Measurements from ENCODE around the gene CLTC. TPM values are rescaled to one million over a fixed set of nuclear protein-coding genes. Genes with fewer than 3 reads are reported as not detected.
A peak's percentile ranks its signal among the peaks of the same experiment; 100 is the strongest.
"Not testable (repeated sequence)": the region's sequence is repeated elsewhere in the genome, so short reads cannot be mapped to it uniquely, and the experiment has no call there.

Gene CLTC
- total and polyA plus RNA-seq, 4 donors: 274 to 600 (median 318) TPM

DNA sequence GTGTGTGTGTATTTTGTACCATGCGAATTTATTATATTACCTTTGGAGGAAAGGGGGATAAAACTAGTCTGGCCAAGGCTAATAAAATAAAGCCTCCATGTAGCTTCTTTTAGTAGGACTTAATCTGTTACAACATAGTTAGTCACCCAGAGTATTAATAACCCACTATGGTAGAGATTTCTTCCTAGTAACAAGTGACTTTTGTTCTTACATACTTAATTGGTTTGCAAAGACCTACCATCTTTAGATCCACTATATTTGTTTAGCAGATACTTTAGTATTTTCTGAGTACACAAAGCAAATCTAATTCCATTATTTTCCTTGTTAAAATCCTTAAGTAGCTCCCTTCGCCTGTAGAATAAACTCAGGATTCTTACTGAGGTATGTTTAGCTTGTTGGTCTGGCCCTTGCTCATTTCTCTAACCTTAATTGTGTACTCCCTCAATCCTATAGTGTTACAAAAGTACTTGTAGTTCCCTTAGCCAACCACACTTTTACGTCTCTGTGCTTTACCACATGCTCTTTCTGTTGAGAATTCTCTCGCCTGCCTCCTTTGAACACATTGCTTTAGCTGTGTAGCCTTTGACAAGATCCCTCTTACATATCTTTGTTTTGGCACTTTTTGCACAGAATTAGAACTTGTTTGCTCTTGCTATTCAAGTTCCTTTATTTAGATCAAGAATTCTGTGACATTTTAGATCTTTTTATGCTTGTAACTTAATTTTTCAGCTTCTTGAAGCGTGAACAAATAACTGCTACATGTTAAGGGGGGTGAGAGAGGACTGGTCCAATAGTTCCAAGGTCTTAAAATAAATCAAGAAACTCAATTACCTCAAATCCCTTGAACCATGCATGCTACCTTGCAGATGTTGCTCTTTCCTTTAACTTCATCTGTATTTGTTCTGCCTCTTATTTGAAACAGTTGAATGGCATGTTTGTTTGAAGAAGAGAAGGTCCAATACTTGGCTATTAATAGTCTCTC lies 23.8 kb downstream of the CLTC start:
- H3K27me3 ChIP-seq (ENCODE audit: control insufficient read depth, insufficient read depth, low read length): no peaks in the 10 kb centered on the region
- H3K27ac ChIP-seq (ENCODE audit: low read depth, low read length): no peak overlapping the region
- peak in 1 of 6 donors; percentile 11 for DNase-seq (ENCODE audit: low read depth in 4 of 6, low spot score in 6 of 6)
- 52% methylated on average over 2 of the region's 5 CpGs for WGBS (ENCODE audit: insufficient coverage)
- H3K4me1 ChIP-seq (ENCODE audit: control insufficient read depth, insufficient read depth, low read length): no peaks in the 10 kb centered on the region
- H3K4me3 ChIP-seq (ENCODE audit: low read depth, low read length): no peak overlapping the region
- no peaks in the 10 kb centered on the region for H3K9me3 ChIP-seq (ENCODE audit: control insufficient read depth, insufficient read depth, low read length)
- peaks cover 5% of the 10 kb centered on the region for H3K36me3 ChIP-seq (ENCODE audit: control insufficient read depth, insufficient read depth, low read length)

DNA sequence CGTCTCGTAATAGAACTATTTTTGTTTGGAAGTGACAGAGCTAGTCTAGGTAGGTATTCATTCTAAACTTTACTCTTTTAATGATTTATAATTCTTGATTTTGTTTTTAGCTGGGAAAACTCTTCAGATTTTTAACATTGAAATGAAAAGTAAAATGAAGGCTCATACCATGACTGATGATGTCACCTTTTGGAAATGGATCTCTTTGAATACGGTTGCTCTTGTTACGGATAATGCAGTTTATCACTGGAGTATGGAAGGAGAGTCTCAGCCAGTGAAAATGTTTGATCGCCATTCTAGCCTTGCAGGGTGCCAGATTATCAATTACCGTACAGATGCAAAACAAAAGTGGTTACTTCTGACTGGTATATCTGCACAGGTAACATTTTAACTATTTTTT lies 27.6 kb downstream of the CLTC start:
- H3K9me3 ChIP-seq (ENCODE audit: control insufficient read depth, insufficient read depth, low read length): peaks cover 6% of the 10 kb centered on the region
- no peak overlapping the region for H3K27ac ChIP-seq (ENCODE audit: low read depth, low read length)
- peaks cover 13% of the 10 kb centered on the region for H3K36me3 ChIP-seq (ENCODE audit: control insufficient read depth, insufficient read depth, low read length)
- H3K4me1 ChIP-seq (ENCODE audit: control insufficient read depth, insufficient read depth, low read length): no peaks in the 10 kb centered on the region
- no peaks in the 10 kb centered on the region for H3K27me3 ChIP-seq (ENCODE audit: control insufficient read depth, insufficient read depth, low read length)
- H3K4me3 ChIP-seq (ENCODE audit: low read depth, low read length): no peak overlapping the region
- DNase-seq (ENCODE audit: low read depth in 4 of 6, low spot score in 6 of 6): no peak
- WGBS (ENCODE audit: insufficient coverage): 90% methylated on average over 3 of the region's 6 CpGs

DNA sequence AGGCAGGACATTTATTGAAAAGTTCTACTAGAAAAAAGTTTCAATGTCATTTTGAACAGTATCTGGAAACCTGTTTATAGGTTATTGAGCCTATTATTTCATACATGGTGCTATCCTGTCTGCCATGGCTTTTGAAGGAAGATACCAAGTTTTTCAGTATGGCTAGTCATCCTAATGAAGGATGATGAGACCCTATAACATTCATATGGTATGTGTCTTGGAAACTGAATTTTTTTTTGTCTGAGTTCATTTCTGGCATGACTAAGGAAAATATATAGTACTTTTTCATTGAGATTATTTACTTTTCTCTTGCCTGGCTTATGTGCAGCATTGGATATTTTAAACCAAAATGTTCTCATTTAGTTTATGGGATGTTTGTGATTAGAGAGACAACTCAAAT lies 30.2 kb downstream of the CLTC start:
- no peaks in the 10 kb centered on the region for H3K27me3 ChIP-seq (ENCODE audit: control insufficient read depth, insufficient read depth, low read length)
- H3K4me1 ChIP-seq (ENCODE audit: control insufficient read depth, insufficient read depth, low read length): no peaks in the 10 kb centered on the region
- no peak for DNase-seq (ENCODE audit: low read depth in 4 of 6, low spot score in 6 of 6)
- no peak overlapping the region for H3K4me3 ChIP-seq (ENCODE audit: low read depth, low read length)
- H3K27ac ChIP-seq (ENCODE audit: low read depth, low read length): no peak overlapping the region
- peaks cover 8% of the 10 kb centered on the region for H3K9me3 ChIP-seq (ENCODE audit: control insufficient read depth, insufficient read depth, low read length)
- H3K36me3 ChIP-seq (ENCODE audit: control insufficient read depth, insufficient read depth, low read length): peaks cover 24% of the 10 kb centered on the region

DNA sequence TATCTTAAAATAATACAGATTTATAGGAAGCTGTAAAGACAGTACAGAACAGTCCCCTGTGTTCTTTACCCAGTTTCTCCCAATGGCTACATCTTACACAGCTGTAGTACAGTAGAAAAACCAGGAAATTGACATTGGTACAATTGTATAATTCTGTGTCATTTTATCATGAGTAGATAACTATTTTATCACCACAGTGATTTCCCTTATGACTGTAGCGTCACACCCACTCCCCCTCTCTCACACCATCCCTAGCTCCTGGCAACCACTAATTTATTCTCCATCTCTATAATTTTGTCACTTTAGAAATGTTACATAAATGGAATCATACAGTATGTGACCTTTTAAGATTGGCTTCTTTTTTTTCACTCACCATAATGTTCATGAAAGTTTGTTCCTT lies 30.9 kb downstream of the CLTC start:
- DNase-seq (ENCODE audit: low read depth in 4 of 6, low spot score in 6 of 6): no peak
- Histone ChIP-seq H3K36me3 (ENCODE audit: control insufficient read depth, insufficient read depth, low read length) (peaks cover 24% of the 10 kb centered on the region), H3K9me3 (ENCODE audit: control insufficient read depth, insufficient read depth, low read length) (peaks cover 8% of the 10 kb centered on the region), H3K4me3 (ENCODE audit: low read depth, low read length) (no peak overlapping the region), H3K27ac (ENCODE audit: low read depth, low read length) (no peak overlapping the region), H3K4me1 (ENCODE audit: control insufficient read depth, insufficient read depth, low read length) (no peaks in the 10 kb centered on the region), H3K27me3 (ENCODE audit: control insufficient read depth, insufficient read depth, low read length) (no peaks in the 10 kb centered on the region)
- WGBS (ENCODE audit: insufficient coverage): no CpG with 5 or more reads among the region's 1 CpG

DNA sequence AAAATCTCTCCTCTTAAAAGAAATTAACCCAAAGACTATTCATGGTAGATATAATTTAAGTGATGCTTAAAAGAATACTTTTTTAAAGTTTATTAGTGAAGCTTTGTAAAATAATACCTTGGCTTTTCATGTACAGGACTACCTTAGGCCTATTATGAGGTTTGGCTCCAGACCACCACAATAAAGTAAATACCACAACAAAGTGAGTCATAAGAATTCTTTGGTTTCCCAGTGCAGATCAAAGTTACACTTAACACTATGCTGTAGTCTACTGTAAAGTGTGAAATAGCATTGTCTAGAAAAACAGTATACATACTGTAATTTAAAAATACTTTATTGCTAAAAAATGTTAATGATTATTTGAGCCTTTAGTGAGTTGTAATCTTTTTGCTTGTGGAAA lies 31.7 kb downstream of the CLTC start:
- Histone ChIP-seq H3K4me3 (ENCODE audit: low read depth, low read length) (no peak overlapping the region), H3K36me3 (ENCODE audit: control insufficient read depth, insufficient read depth, low read length) (peaks cover 24% of the 10 kb centered on the region), H3K27ac (ENCODE audit: low read depth, low read length) (no peak overlapping the region), H3K4me1 (ENCODE audit: control insufficient read depth, insufficient read depth, low read length) (no peaks in the 10 kb centered on the region), H3K27me3 (ENCODE audit: control insufficient read depth, insufficient read depth, low read length) (no peaks in the 10 kb centered on the region), H3K9me3 (ENCODE audit: control insufficient read depth, insufficient read depth, low read length) (peaks cover 8% of the 10 kb centered on the region)
- no peak for DNase-seq (ENCODE audit: low read depth in 4 of 6, low spot score in 6 of 6)

DNA sequence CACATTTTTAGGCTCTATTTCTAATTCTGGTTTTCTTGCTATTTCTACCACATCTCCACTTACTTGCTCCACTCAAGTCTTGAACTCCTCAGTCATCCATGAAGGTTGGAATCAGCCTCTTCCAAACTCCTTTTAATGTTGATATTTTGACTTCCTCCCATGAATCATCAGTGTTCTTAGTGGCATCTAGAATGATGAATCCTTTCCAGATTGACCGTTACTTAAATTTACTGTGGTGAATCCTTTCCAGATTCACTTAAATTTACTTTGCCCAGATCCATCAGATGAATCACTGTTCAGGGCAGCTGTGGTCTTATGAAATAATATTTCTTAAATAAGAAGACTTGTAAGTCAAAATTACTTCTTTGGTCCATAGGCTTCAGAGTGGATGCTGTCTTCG lies 32.4 kb downstream of the CLTC start:
- DNase-seq (ENCODE audit: low read depth in 4 of 6, low spot score in 6 of 6): no peak
- H3K36me3 ChIP-seq (ENCODE audit: control insufficient read depth, insufficient read depth, low read length): peaks cover 30% of the 10 kb centered on the region
- no peak overlapping the region for H3K27ac ChIP-seq (ENCODE audit: low read depth, low read length)
- H3K9me3 ChIP-seq (ENCODE audit: control insufficient read depth, insufficient read depth, low read length): peaks cover 8% of the 10 kb centered on the region
- no CpG with 5 or more reads among the region's 2 CpGs for WGBS (ENCODE audit: insufficient coverage)
- H3K4me3 ChIP-seq (ENCODE audit: low read depth, low read length): no peak overlapping the region
- H3K4me1 ChIP-seq (ENCODE audit: control insufficient read depth, insufficient read depth, low read length): no peaks in the 10 kb centered on the region
- no peaks in the 10 kb centered on the region for H3K27me3 ChIP-seq (ENCODE audit: control insufficient read depth, insufficient read depth, low read length)

DNA sequence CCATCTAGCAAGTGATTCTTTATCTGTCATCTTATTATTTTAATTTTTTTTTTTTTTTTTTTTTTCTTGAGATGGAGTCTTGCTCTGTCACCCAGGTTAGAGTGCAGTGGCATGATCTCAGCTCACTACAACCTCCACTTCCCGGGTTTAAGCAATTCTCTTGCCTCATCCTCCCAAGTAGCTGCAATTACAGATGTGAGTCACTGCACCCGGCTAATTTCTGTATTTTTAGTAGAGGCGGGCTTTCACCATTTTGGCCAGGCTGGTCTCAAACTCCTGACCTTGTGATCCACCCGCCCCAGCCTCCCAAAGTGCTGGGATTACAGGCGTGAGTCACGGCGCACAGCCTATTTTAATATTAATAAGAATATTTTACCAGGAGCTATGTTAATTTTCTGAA lies 36.9 kb downstream of the CLTC start:
- not testable (repeated sequence) for H3K4me3 ChIP-seq (ENCODE audit: low read depth, low read length); H3K27ac ChIP-seq (ENCODE audit: low read depth, low read length); H3K27me3 ChIP-seq (ENCODE audit: control insufficient read depth, insufficient read depth, low read length); DNase-seq (ENCODE audit: low read depth in 4 of 6, low spot score in 6 of 6); H3K9me3 ChIP-seq (ENCODE audit: control insufficient read depth, insufficient read depth, low read length); H3K4me1 ChIP-seq (ENCODE audit: control insufficient read depth, insufficient read depth, low read length)
- H3K36me3 ChIP-seq (ENCODE audit: control insufficient read depth, insufficient read depth, low read length): peaks cover 30% of the 10 kb centered on the region
- whole genome bisulfite sequencing (ENCODE audit: insufficient coverage): no CpG with 5 or more reads among the region's 7 CpGs

DNA sequence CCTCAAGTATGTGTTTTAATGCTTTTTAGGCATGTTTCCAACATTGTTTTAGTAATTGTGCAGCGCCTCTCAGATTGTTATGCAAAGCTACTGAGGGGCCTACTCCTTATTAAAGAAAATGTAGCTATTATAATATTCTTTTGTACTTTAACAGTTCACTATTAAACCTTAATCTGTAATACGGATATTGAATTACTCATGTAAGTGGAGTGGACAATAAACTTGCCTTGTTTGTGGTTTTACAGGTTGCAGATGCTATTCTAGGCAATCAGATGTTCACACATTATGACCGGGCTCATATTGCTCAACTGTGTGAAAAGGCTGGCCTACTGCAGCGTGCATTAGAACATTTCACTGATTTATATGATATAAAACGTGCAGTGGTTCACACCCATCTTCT lies 46.5 kb downstream of the CLTC start:
- peaks cover 26% of the 10 kb centered on the region for H3K36me3 ChIP-seq (ENCODE audit: control insufficient read depth, insufficient read depth, low read length)
- no CpG with 5 or more reads among the region's 5 CpGs for WGBS (ENCODE audit: insufficient coverage)
- H3K9me3 ChIP-seq (ENCODE audit: control insufficient read depth, insufficient read depth, low read length): no peaks in the 10 kb centered on the region
- no peak for DNase-seq (ENCODE audit: low read depth in 4 of 6, low spot score in 6 of 6)
- H3K4me3 ChIP-seq (ENCODE audit: low read depth, low read length): no peak overlapping the region
- H3K4me1 ChIP-seq (ENCODE audit: control insufficient read depth, insufficient read depth, low read length): no peaks in the 10 kb centered on the region
- no peak overlapping the region for H3K27ac ChIP-seq (ENCODE audit: low read depth, low read length)
- H3K27me3 ChIP-seq (ENCODE audit: control insufficient read depth, insufficient read depth, low read length): no peaks in the 10 kb centered on the region

DNA sequence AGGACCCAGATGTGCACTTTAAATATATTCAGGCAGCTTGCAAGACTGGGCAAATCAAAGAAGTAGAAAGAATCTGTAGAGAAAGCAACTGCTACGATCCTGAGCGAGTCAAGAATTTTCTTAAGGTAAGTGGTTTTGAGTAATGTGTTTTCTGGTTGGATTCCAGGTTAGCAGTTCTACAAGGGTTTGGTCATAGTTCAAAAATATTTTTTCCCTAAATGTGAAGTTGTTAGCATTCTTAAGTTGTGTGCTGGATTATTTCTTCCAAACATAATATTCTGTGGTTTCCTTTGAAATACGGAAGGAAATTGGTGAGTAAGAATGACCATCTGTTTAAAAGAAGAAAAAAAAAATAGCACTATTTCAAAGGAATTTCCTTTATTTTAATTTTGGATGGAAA lies 49.1 kb downstream of the CLTC start:
- H3K36me3 ChIP-seq (ENCODE audit: control insufficient read depth, insufficient read depth, low read length): peaks cover 18% of the 10 kb centered on the region
- WGBS (ENCODE audit: insufficient coverage): no CpG with 5 or more reads among the region's 3 CpGs
- H3K4me1 ChIP-seq (ENCODE audit: control insufficient read depth, insufficient read depth, low read length): no peaks in the 10 kb centered on the region
- H3K27ac ChIP-seq (ENCODE audit: low read depth, low read length): no peak overlapping the region
- no peaks in the 10 kb centered on the region for H3K27me3 ChIP-seq (ENCODE audit: control insufficient read depth, insufficient read depth, low read length)
- H3K4me3 ChIP-seq (ENCODE audit: low read depth, low read length): no peak overlapping the region
- no peaks in the 10 kb centered on the region for H3K9me3 ChIP-seq (ENCODE audit: control insufficient read depth, insufficient read depth, low read length)
- DNase-seq (ENCODE audit: low read depth in 4 of 6, low spot score in 6 of 6): no peak

DNA sequence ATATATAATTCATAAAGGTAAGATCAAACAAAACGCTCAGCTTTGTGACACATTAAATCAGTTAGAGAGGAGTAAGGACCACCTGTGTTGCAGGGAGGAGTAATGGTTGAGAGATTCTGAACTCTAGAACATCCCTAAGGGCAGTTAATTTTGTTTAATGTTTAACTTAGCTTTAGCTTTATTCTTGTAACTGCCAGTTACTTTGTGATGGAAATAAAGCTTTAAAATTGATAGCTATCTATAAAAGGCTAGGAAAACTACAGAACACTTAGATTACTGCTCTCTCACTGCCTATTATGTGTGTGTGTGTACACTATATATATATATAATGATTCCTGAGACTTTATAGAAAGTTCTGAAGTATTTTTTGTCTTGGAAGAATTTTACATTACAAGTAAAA lies 49.7 kb downstream of the CLTC start:
- Histone ChIP-seq H3K27ac (ENCODE audit: low read depth, low read length) (no peak overlapping the region), H3K9me3 (ENCODE audit: control insufficient read depth, insufficient read depth, low read length) (no peaks in the 10 kb centered on the region), H3K4me3 (ENCODE audit: low read depth, low read length) (no peak overlapping the region), H3K27me3 (ENCODE audit: control insufficient read depth, insufficient read depth, low read length) (no peaks in the 10 kb centered on the region), H3K36me3 (ENCODE audit: control insufficient read depth, insufficient read depth, low read length) (peaks cover 16% of the 10 kb centered on the region), H3K4me1 (ENCODE audit: control insufficient read depth, insufficient read depth, low read length) (no peaks in the 10 kb centered on the region)
- WGBS (ENCODE audit: insufficient coverage): no CpG with 5 or more reads among the region's 1 CpG
- DNase-seq (ENCODE audit: low read depth in 4 of 6, low spot score in 6 of 6): no peak

Measured in spinal cord (tissue), 10 donors.